Measurements from ENCODE around the gene PTGS1.

- no peak for TF ChIP-seq CTCF (IDR thresholded peaks at IDR 0.05; ENCODE audit: low read depth, low read length, missing input control)
- TF ChIP-seq JUND (IDR thresholded peaks at IDR 0.05) = no peak
These were observed 28.3 kb upstream of the PTGS1 start for GRCh38 chr9:122342323-122343050.
